HG02571 (cell line): Measurements from ENCODE around the gene ATP13A1.
"Not testable (repeated sequence)": the region's sequence is repeated elsewhere in the genome, so short reads cannot be mapped to it uniquely, and the experiment has no call there.

Experiments
- ATAC-seq: cut with Tn5 transposase; IDR thresholded peaks from one replicate; pipeline ENCODE4 v1.9.1; 2021; ENCODE audit warnings: mild to moderate bottlenecking, moderate library complexity; ENCODE audit not compliant: unreplicated experiment

Gene ATP13A1

GRCh38 chr19:19663256-19664120, at the start of gene ATP13A1:
Gene ATP13A1, minus strand, starts transcription at chr19:19663676. Its CDS starts 10 bp downstream, at chr19:19663666.
- ATAC-seq = peak; percentile 65

- no peak for ATAC-seq
Measured at GRCh38 chr19:19711934-19712828, 48.7 kb upstream of the ATP13A1 start.

DNA sequence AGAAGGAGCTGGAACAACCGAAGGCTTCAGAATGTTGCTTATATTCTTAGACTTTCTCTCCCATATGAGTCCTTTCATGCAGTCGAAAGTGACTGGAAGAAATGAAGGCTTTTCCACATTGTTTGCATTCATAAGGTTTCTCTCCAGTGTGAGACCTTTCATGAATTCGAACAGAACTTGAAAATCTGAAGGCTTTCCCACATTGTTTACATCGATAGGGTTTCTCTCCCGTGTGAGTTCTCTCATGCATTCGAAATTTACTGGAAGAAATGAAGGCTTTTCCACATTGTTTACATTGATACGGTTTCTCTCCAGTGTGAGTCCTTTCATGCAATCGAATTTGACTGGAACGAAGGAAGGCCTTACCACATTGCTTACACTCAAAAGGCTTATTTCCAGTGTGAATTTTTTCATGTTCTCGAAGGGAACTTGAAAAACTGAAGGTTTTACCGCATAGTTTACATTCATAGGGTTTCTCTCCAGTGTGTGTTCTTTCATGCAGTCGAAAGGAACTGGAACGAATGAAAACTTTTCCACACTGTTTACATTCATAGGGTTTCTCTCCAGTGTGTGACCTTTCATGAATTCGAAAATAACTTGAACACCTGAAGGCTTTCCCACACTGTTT, 47.9 kb upstream of the ATP13A1 start:
- no peak for ATAC-seq

DNA sequence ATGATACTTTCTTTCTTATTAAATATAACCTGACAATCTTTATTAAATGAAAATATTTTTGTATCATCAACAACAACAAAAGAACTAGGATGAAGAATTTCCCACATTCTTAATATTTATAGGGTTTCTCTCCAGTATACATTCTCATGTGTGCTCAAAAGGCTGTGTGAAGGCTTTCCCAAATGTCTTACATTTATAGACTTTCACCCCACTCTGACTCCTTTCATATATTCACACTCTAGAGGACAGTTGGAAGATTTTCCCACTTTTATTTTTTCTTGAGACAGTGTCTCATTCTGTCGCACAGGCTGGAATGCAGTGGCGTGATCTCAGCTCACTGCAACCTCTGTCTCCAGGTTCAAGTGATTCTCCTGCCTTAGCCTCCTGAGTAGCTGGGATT, 47.0 kb upstream of the ATP13A1 start:
- ATAC-seq = no peak

DNA sequence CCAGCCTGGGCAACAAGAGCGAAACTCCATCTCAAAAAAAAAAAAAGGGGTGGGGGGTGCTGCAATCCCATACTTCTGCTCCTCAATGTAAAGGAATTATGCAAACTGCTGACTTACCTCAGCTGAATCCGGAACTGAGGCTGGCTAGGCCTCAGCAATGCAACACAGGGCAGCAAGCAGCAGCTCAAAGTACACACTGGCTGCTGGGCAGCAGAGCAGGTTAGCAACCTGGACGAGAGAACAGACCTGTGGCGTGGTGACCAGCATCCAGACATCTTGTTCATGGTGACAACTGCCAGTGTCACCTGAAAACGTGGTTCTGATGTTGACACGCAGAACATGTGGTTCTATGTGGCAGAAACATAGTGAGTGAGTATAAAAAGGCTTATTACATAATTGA, 41.4 kb upstream of the ATP13A1 start:
- ATAC-seq = no peak

GRCh38 chr19:19700493-19700892, 37.0 kb upstream of the ATP13A1 start:
- ATAC-seq = not testable (repeated sequence)

- ATAC-seq = no peak
Measured at GRCh38 chr19:19697589-19697988, 34.1 kb upstream of the ATP13A1 start.

DNA sequence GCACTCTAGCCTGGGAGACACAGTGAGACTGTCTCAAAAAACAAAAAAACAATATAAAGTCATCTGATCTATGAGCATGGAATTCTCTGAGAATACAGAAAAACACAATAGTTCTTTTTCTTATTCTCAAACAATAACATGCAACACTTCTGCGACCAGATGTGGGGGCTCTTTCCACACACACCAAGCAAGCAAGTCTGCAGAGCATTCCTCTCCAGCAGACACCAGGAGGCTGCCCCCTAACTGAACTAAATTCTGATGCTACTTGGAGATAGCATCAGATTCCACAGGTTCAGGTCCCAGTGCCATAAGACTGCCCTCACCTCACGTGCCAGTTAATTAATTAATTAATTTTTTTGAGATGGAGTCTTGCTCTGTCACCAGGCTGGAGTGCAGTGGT, 32.9 kb upstream of the ATP13A1 start:
- no peak for ATAC-seq

- no peak for ATAC-seq
Measured at GRCh38 chr19:19691683-19692082, 28.2 kb upstream of the ATP13A1 start.

GRCh38 chr19:19689023-19689422, 25.5 kb upstream of the ATP13A1 start:
- ATAC-seq = not testable (repeated sequence)

DNA sequence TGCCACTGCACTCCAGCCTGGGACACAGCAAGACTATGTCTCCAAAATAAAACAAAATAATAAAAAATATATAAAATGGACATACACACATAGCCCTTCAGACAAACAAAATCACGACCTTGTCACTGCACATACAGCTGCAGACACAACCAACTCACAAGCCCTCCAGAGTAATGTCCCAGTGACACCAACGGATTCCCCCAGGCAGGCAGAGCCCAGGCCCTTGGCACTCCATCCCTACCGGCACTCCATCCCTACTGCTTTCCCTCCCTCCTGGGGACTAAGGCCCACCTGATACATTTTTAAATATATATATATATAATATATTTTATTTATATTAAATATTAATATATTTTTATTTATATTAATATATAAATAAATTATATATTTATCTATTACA, 23.6 kb upstream of the ATP13A1 start:
- no peak for ATAC-seq

DNA sequence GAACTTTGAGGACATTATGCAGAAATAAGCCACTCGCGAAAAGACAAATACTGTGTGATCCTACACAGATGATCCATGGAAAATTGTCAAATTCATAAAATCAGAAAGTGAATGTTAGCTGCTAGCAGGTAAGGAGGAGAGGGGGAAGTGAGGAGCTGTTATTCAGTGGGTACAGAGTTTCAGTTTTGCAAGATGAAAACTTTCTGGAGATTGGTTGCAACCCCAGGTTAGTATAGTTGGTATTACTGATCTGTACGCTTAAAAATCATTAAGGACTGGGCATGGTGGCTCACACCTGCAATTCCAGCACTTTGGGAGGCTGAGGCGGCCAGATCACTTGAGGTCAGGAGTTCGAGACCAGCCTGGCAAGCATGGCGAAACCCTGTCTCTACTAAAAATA, 23.1 kb upstream of the ATP13A1 start:
- ATAC-seq = no peak

- ATAC-seq = not testable (repeated sequence)
Measured at GRCh38 chr19:19686119-19686518, 22.6 kb upstream of the ATP13A1 start.

DNA sequence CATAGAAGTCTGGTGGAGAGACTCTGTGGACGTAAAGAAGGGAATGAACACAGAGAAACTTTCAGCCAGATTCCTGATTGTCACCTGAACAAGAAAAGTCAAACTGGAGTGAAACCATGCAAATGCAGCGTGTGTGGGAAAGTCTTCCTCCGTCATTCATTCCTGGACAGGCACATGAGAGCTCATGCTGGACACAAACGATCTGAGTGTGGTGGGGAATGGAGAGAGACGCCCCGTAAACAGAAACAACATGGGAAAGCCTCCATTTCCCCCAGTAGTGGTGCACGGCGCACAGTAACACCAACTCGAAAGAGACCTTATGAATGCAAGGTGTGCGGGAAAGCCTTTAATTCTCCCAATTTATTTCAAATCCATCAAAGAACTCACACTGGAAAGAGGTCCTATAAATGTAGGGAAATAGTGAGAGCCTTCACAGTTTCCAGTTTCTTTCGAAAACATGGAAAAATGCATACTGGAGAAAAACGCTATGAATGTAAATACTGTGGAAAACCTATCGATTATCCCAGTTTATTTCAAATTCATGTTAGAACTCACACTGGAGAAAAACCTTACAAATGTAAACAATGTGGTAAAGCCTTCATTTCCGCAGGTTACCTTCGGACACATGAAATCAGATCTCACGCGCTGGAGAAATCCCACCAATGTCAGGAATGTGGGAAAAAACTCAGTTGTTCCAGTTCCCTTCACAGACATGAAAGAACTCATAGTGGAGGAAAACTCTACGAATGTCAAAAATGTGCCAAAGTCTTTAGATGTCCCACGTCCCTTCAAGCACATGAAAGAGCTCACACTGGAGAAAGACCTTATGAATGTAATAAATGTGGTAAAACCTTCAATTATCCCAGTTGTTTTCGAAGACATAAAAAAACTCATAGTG, 15.9 kb upstream of the ATP13A1 start:
- no peak for ATAC-seq

DNA sequence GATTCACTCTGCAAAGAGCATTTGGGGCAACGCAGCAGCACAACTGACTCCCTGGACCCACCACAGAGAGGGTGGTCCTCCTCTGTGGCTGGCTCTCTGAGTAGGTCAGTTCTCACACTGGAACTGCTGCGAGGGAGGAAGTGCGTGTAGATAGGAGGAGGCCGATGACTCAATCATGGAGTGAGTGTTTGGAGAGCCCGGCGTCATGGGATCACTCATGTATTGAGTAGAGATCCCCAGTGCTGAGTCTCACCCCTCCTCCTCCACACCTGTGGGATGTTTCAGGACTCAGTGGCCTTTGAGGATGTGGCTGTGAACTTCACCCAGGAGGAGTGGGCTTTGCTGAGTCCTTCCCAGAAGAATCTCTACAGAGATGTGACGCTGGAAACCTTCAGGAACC, 14.1 kb upstream of the ATP13A1 start:
- ATAC-seq = no peak

DNA sequence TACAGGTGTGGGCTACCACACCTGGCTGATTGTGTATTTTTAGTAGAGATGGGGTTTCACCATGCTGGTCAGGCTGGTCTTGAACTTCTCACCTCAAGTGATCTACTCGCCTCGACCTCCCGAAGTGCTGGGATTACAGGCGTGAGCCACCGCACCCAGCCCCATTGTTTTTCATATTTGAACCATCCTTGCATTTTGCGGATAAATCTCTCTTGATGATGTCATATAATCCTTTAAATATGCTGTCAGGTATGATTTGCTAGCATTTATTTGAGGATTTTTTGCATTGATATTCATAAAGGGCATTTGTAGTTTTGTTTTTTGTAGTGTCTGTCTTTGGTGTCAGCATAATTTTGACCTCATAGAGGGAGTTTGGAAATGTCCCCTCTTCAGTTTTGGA, 10.8 kb upstream of the ATP13A1 start:
- no peak for ATAC-seq

DNA sequence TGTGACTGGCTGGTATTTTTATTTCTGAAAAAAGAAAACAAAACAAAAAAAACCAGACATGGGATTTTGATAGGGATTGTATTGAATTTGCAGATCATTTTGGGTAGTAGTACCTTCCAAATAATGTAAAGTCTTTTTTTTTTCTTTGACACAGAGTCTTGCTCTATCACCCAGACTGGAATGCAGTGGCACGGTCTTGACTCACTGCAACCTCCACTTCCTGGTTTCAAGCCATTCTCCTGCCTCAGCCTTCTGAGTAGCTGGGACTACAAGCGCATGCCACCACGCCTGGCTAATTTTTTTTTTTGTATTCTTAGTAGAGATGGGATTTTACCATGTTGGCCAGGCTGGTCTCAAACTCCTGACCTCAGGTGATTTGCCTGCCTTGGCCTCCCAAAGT, 9.3 kb upstream of the ATP13A1 start:
- no peak for ATAC-seq

GRCh38 chr19:19670070-19670551, 6.6 kb upstream of the ATP13A1 start:
- ATAC-seq = no peak

- peak; percentile 63 for ATAC-seq
Measured at GRCh38 chr19:19668230-19669012, 4.9 kb upstream of the ATP13A1 start, which contains the start of gene ZNF101. Gene ZNF101, plus strand, starts transcription at chr19:19668839. Its CDS starts 125 bp downstream, at chr19:19668964.
